Colon (tissue), 2 donors: ENCODE data around the gene ENPP4.
"Not testable (repeated sequence)": the region's sequence is repeated elsewhere in the genome, so short reads cannot be mapped to it uniquely, and the experiment has no call there.

Experiments
- FAIRE-seq: peaks from 2 replicates; lab custom pipeline; 2012; peaks lifted over from hg19 to GRCh38; lab: Jason Lieb, UNC
- donor health status: control.
- donor health status: control.

The ENPP4 gene

DNA sequence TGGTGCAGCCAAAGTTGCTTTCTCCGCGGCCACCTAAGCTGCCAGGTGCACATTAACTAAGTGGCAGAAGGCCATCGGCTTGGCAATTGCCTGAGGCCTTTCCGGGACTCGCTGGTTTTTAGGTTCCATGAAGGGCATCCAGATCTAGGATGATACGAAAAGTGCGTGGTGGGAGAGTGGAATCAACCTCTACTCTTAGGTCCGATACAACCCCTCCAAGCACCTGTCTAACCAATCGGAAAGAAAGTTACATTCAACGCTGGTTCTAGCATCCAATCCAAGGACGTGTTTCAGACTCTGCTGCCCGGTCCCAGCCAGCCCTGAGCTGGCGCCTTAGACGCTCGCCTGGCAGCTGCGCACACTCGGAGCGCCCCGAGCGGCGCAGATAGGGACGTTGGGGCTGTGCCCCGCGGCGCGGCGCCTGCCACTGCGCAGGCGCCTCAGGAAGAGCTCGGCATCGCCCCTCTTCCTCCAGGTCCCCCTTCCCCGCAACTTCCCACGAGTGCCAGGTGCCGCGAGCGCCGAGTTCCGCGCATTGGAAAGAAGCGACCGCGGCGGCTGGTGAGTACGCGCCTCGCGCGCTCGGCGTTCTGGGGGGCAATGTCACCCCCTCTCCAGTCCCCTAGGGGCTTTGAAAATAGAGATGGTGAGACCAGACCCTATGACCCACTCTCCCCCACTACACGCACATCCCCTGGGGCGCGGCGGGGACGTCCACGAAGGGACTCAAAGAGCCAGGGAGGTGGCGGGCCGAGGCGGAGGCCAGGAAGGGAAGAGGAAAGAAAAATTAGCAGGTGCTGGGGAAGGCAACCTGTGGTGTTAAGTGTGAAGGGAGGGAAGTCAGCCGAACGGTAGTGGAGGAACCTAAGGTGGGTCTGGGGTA is at the start of gene ENPP4:
Gene ENPP4 (plus strand): TSS at position 361 of the 883 bp plus-strand sequence. CDS start 9,595 bp downstream, outside the sequence.
- FAIRE-seq, result no peak

DNA sequence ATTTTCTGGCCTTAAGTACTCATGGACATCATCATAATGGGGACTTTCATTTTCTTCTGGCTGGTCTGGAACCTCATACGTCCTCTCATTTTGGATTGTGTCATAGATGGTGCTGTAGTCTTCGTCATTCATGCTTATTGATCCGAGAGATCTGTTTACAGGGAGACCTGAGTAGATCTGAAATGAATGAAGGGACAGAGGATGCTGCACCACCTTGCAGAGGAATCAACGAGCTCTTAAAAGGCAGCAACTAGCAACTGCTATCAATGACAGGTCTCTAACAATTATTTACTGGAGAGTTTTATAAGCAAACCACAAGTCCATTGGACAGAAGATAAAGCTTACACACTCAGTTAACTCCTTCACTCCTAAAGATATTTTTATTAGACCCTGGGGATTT is 49.7 kb upstream of the ENPP4 start:
- FAIRE-seq, result no peak

GRCh38 chr6:46085688-46086087 is 44.1 kb upstream of the ENPP4 start:
- FAIRE-seq, result not testable (repeated sequence)

DNA sequence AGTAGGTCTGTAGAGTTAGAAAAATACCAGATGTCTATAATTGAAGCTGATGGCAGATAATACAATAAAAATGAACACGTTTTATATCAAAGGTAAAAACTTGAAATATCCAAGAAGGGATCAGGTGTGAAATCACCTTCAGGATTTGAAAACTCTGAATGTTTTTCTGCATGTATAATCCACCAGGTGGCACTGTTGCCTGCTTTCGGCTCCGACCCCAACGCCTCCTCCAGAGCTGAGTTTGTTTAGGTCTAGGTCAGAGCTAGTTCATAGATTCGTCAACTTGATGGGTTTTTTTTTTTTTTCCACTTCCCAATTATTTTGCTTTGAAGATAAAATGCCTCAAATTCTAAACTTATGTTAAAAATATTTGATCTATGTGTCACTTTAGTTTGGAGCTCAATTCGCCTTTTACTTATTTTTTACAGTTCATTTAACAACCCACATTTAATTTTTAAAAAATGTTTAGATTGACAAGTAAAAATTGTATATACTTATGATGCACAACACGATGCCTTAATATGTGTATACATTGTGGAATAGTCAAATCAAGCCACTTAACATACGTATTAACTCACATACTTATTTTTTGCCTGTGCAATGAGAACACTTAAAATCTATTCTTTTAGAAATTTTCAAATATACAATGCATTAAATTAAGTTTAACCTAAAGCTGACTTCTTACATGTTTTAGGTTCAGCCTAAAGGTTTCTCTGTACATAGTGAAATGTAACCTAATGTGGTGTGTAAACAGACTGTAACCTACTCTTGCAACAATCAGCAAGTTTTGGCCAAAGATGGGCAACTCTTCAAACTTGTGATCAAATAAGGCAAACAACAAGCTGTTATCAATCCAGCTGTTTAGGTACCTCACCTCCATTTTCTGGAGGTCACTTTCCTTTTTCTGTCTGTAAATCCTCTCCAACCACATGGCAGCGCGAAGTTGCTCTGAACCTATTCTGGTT is 39.4 kb upstream of the ENPP4 start:
- peak; percentile 83 for FAIRE-seq

- FAIRE-seq, result no peak
Observed at GRCh38 chr6:46091080-46091478, 38.7 kb upstream of the ENPP4 start.

DNA sequence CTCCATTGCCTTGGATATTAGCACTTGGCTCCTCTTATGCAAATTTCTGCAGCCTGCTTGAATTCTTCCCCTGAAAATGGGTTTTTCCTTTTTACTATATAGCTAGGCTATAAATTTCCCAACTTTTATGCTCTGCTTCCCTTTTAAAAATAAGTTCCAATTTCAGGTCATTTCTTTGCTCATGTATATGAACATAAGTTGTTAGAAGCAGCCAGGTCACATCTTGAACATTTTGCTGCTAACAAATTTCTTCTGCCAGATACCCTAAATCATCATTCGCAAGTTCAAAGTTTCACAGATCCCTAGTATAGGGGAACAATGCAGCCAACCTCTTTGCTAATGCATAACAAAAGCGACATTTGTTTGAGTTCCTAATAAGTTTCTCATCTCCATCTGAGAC is 34.5 kb upstream of the ENPP4 start:
- FAIRE-seq, result no peak

DNA sequence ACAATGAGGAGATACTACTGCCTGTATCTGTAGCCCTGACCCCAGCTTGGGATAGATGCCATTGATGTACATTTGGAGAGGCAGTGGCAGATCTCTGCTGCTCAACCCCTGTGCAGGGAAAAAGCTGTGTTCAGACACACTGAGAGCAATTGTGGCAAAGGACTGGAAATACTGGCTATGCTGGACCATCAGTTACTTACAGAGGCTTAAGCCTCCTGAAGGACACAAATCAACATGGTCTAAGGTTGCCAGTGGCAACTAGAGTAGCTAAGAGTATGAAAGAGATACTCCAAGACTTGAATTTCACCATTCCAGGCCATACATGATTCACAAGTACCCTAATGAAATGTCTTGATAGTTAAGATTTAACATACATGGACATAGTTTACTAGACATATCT is 32.4 kb upstream of the ENPP4 start:
- no peak for FAIRE-seq

- no peak for FAIRE-seq
Observed at GRCh38 chr6:46098678-46099077, 31.1 kb upstream of the ENPP4 start.

- no peak for FAIRE-seq
Observed at GRCh38 chr6:46099952-46100351, 29.8 kb upstream of the ENPP4 start.

DNA sequence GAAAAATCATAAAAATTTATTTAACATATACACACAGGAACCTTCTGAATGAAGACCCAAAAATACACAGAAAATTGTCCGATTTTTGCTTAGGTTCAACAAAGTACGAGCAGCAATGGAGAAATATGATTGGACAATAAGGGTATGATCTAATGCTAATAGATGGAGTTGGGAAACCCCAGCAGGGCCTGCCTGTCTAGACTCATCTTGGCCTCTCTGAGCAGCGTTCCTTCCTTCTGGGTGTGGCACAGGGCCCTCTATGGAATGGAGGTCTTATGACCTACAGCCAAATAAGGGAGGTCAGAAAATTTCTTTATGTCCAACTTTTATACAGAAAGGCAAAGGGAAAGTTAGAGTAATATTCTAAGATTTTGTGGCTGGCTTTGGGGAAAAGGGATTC is 27.7 kb upstream of the ENPP4 start:
- FAIRE-seq, result no peak

GRCh38 chr6:46103441-46104115 is 26.2 kb upstream of the ENPP4 start:
- FAIRE-seq, result no peak

DNA sequence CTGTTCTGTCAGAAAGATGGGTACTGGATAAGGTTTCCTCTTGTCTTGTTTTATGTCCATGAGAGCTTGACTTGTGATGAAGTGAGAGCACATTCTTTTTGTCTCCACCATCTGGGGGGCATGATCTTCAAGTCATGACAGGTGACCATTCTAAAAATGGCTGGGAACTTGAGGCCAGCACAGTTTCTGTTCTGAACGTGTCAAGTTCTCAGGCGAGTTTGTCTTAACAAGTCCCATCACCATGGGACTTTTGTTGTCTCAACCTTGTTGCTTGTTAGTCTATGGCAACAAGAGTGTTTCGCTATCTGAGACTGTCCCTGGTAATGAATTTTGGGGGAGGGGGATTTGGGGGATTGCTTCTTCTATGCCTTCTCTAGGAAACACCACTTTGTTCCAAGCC is 25.6 kb upstream of the ENPP4 start:
- FAIRE-seq, result no peak

GRCh38 chr6:46105568-46105967 is 24.2 kb upstream of the ENPP4 start:
- FAIRE-seq, result no peak

DNA sequence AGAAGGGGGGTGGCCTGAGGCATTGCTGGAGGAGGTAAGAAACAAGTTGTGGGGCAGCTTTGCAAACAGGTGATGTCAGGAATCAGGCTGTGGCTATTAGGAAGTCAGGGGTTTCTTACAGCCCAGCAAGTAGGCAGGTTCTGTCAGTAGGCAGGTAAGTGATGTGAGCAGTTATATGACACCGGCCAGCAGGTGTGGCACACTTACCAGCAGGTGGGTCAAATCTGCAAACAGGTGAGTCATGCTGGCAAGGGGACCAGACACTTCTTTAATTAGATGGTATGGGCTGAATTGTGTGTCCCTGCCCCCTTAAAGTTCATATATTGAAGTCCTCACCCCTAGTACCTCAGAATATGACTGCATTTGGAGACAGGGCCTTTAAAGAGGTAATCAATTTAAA is 16.4 kb upstream of the ENPP4 start:
- no peak for FAIRE-seq

DNA sequence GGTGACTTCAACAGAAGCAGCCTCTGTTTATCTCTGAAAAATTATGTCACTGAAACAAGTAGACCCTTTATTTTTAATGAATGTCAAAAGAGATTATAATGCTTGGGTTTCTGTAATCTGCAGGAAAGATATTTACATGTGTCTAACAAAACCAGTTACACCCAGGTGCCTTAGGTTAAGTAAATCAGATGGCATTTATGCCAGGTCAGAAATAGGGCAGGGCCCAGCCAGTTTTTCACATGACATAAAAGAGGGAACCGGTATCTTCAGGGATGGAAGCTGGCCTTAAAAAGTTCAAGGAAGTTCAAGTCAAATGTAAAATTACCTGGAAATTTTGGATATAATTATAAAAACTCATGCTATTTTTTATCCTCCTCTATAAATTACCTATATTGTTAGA is 14.2 kb upstream of the ENPP4 start:
- no peak for FAIRE-seq

- no peak for FAIRE-seq
Observed at GRCh38 chr6:46116289-46116688, 13.5 kb upstream of the ENPP4 start.

- no peak for FAIRE-seq
Observed at GRCh38 chr6:46118157-46118556, 11.6 kb upstream of the ENPP4 start.

- FAIRE-seq, result no peak
Observed at GRCh38 chr6:46118836-46119235, 11.0 kb upstream of the ENPP4 start.

GRCh38 chr6:46119679-46120078 is 10.1 kb upstream of the ENPP4 start:
- not testable (repeated sequence) for FAIRE-seq

GRCh38 chr6:46128476-46128875 is 1.3 kb upstream of the ENPP4 start:
- no peak for FAIRE-seq

DNA sequence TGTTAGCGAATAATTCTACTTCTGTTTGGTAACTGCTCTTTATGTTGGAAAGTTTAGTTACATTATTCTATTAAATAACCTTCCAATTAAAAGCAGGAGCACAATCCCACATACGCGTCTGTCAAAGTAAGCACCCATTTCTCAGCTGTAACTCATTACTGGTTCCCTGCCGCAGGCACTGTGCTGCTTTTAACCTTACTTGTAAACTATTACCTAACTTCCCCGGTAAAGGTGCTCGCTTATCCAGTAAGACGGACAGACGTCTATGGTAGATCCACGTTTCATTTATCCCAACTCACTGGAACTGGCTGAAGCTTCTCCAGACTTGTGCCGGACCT is 529 bp upstream of the ENPP4 start:
- no peak for FAIRE-seq

DNA sequence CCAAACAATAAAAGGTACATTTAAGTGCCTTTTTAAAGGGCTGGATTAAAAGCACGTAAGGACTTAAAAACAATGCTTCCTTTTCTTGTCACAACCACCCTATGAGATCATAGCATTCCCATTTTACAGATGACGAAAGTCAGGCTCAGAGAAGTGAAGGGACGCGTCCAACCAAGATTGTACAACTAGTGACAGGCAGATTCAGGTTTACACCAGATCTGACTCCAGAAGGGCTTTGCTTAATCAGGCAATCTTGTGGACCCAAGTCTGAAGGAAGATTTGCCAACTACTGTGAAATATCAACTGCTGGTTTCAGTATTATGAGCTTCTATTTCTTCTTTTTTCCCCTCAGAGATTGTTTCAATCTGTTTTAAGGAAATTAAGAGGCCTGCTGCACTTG is 877 bp downstream of the ENPP4 start:
- FAIRE-seq, result no peak

- not testable (repeated sequence) for FAIRE-seq
Observed at GRCh38 chr6:46131291-46131690, 1.5 kb downstream of the ENPP4 start.
